Measurements from ENCODE around the gene MKRN1.

GRCh38 chr7:140458916-140459315 lies 20.4 kb downstream of the MKRN1 start:
- no peak for TF ChIP-seq CTCF (conservative IDR thresholded peaks at IDR 0.05; ENCODE audit: low read length)
- TF ChIP-seq EZH2phosphoT487 (IDR thresholded peaks at IDR 0.05; ENCODE audit: borderline replicate concordance), result no peak
